Activated CD4-positive, CD25-positive, alpha-beta regulatory T cell (primary cell): Measurements from ENCODE around the gene CACNG7.

Source experiments
- DNase-seq, 4 experiments: peaks; one replicate each; lab custom pipeline; 2025; lab: John Stamatoyannopoulos, UW

The CACNG7 gene

DNA sequence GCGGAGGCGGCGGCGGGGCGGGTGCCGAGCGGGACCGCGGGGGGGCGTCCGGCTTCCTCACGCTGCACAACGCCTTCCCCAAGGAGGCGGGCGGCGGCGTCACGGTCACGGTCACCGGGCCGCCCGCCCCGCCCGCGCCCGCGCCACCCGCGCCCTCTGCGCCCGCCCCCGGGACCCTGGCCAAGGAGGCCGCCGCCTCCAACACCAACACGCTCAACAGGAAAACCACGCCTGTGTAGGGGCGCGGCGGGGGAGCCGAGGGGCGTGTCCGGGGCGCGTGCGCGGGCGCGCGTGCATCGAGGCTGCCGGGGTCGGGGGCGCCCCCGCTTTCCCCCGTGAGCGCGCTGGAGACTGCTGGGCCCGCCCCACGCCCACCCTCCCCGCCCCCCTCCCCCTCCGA is 73.5 kb downstream of the CACNG7 start:
- no peak for DNase-seq

DNA sequence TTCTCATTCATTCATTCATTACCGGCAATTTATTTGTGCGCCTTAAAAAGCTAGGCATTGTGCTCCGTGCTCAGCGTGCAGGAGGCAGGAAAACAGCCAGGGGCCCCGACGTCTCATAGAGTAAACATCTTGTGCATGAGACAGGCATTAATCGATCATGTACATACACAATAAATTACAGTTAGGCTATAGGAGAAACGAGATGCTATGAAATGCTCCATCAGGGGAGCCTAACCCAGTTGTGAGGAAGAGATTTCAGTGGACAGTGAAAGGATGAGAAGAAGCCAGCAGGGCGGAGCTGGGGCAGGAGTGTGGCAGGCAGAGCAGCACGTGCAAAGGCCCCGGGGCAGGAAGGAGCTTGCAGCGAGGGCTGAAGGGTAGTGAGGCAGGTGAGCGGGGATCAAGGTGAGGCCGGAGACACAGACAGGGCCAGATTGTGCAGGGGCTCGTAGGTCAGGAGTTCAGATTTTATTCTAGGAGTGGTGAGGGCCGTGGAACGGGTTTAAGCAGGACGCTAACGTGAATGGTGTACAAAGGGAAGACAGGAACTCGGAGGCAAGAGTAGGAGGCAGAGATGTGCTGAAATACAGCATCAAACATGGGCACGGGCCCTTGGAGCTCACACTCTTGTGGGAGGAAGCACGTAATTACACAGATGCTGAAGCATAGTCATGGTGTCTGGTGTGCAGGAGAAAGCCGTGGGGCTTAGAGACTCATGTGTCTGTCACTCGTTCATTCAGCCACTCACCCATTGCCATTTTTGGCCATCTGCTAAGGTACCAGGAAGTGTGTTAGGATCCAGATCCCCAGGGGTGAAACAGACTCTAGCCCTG is 74.6 kb downstream of the CACNG7 start:
- no peak for DNase-seq

DNA sequence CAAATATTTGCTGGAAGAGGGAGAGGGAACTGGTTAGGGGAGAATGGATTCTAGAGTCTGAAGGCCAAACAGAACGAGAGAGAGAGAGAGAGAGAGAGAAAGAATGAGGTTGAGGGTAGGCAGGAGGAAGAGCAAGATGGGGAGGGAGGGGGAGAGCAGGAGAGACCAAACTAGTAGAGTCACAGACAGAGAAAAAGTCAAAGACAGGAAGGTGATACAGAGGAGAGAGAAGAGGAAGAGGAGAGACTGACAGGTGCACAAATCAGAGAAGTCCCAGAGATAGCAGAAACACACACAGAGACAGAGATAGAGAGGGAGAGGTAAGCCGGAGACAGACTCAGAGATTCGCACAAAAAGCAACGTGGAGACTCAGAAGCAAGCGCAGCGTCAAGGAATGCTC is 76.8 kb downstream of the CACNG7 start:
- DNase-seq = no peak

DNA sequence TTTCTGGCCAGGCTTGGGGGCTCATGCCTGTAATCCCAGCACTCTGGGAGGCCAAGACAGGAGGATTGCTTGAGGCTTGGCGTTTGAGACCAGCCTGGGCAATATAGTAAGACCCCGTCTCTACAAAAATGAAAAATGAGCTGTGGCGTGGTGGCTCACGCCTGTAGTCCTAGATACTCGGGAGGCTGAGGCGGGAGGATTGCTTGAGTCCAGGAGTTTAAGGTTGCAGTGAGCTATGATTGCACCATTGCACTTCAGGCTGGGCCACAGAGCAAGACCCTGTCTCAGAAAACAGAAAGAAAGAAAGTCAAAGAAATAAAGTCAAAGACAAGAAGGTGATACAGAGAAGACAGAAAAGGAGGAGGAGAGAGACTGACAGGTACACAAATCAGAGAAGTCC is 79.9 kb downstream of the CACNG7 start:
- DNase-seq = no peak

DNA sequence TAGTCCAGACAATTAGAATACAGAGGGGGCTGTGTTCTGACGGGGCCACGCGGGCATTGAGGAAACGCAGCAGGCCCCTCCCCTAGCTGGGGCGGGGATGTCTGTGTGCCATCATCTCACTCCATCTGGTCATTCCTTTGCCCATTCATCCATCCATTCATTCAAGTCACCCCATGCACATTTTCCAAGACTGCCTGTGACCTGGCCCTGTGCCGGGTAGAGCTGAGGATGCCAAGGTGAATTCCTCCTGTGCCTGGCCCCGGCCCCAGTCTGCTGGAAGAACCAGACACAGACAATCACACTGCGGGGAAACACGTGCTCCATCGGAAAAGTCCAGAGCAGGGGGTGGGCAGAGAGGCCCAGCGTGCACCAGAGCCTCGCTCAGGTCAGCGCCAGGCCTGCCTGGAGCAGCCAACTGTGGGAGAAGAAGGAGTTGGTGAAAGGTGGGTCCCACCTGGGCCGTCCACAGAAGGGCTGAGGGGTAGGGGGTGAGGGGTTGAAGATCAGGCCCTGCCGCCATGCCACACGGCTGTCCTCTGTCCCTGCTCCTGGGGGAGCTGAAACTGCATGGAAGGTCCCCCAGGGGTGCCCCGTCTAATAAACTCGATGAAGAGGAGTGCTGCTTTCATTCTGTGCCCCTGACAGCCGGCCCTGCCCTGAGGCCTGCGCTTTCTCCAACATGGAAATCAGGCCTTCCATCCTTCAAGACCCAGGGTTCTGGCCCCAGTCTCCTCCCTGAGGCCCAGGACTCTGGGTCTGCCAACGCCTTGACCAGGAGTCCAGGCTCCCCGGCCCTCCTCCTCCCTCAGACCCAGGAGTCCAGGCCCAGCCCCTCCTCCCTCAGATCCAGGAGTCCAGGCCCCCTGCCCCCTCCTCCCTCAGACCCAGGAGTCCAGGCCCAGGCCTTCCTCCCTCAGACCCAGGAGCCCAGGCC is 80.8 kb downstream of the CACNG7 start:
- DNase-seq = no peak

DNA sequence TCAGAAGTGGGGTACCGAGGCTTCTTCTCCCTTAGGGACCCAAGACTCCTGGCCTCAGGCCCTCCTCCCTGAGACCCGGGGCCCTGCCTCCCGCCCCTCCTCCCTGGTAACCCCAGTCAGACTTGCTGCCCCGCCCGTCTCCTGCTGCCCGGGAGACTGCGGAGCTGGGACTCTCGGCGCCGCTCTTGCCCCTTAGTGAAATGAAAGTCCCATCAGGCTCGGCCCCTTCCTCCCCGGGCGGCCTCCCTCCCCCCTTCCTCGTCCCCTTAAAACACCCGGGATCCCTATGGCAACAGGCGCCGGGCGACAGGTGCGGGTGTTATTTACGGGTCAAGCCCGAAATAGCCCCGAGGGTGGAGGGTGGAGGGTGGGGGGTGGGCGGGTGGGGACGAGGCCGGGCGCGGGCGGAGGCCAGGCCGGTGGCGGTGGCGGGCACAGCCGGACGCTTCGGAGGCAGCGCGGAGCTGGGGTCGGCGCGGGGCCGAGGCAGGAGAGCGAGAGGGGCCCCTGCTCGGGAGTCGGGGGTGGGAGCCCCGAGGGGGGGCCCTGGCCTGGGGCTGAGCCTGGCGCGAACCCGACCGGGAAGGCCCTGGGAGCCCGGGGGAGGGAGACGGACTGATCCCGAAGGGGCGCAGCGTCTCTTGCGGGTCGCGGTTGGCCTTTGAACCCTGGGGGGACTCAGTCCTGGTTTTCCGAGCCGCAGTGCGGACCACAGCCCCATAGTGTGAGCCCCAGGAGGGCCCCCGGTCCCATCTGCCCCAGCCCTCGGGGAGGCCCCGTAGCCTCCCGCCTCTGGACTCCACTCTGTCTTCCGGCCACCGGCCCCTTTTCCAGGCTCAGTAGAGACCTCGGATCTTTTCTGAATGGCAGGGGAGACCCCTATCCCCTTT is 82.4 kb downstream of the CACNG7 start, which contains the start of gene CACNG6:
Gene CACNG6, plus strand, starts transcription at position 414 of the 890 bp plus-strand sequence. CDS start 1,241 bp downstream, outside the sequence.
- no peak for DNase-seq

DNA sequence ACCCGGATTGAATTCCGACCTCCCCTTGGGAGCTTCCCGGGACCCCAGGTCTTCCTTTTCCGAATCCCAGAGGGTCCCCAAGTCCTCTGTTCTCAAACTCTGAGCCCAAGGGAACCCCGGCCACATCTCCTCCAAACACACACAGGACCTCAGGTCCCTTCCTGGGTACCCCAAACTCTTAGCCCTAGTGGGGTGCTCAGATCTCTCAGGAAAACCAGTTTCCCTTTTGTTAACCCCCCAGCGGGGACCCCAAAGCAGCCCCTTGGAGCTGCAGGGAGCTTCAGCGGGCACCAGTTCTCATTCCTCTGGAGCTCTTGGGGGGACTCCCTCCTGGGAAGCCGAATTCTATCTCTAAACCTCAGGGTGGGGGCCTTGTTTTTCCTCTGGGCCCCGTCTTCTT is 83.1 kb downstream of the CACNG7 start:
- no peak for DNase-seq

DNA sequence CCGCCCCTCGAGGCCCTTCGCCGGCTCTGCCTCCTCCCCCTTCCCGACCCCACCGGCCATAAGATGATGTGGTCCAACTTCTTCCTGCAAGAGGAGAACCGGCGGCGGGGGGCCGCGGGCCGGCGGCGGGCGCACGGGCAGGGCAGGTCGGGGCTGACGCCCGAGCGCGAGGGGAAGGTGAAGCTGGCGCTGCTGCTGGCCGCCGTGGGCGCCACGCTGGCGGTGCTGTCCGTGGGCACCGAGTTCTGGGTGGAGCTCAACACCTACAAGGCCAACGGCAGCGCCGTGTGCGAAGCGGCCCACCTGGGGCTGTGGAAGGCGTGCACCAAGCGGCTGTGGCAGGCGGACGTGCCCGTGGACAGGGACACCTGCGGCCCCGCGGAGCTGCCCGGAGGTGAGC is 83.7 kb downstream of the CACNG7 start:
- DNase-seq = no peak

DNA sequence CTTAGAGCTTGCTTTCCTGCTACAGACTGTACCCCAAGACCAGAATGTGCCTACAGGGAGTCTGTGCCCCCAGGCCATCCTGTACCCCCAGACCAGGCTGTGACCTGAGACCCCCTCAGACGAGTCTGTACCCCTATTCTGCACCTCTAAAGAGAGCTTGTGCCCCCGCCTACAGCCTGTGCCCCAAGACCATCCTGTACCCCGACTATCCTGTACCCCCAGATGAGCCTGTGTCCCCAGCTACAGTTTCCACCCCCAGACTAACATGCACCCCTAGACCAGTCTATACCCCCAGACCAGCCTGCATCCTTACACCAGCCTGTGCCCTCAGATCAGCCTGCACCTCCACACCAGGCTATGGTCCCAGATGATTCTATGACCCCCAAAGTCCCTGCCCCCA is 84.4 kb downstream of the CACNG7 start:
- no peak for DNase-seq
